RWPE2 (cell line): ENCODE measurements around the gene SPTBN5.

Experiments used
- ATAC-seq: fragments of 200-7000 bp; cut with Tn5 transposase; 3 replicates; pipeline ENCODE4 v1.9.1; 2021; ENCODE audit warnings: low read depth
- DNase-seq: peaks from one replicate; pipeline ENCODE4 v3.0.0-alpha.2; 2020; ENCODE audit warnings: low spot score
- H3K27ac ChIP-seq: fragments of 450-650 bp; 2 replicates; pipeline ENCODE4 v1.5.1; 2017; ENCODE audit warnings: mild to moderate bottlenecking; ENCODE audit not compliant: poor library complexity, severe bottlenecking
- H3K27me3 ChIP-seq: fragments of 250-450 bp; sonication (Bioruptor Pico); 2 replicates; pipeline ENCODE4 v1.5.1; 2021; ENCODE audit warnings: mild to moderate bottlenecking, moderate library complexity; ENCODE audit not compliant: insufficient read depth, poor library complexity, severe bottlenecking
- H3K36me3 ChIP-seq: fragments of 250-450 bp; sonication (Bioruptor Pico); 2 replicates; pipeline ENCODE4 v1.5.1; 2020; ENCODE audit warnings: low read depth, mild to moderate bottlenecking, moderate library complexity
- H3K4me1 ChIP-seq: fragments of 250-450 bp; sonication (Bioruptor Pico); 2 replicates; pipeline ENCODE4 v1.5.1; 2021; ENCODE audit warnings: mild to moderate bottlenecking, moderate library complexity; ENCODE audit not compliant: insufficient read depth, poor library complexity, severe bottlenecking
- H3K4me3 ChIP-seq: fragments of 250-450 bp; sonication (Bioruptor Pico); 2 replicates; pipeline ENCODE4 v1.5.1; 2021; ENCODE audit warnings: mild to moderate bottlenecking, moderate library complexity; ENCODE audit not compliant: severe bottlenecking
- H3K9me3 ChIP-seq: fragments of 250-450 bp; sonication (Bioruptor Pico); 2 replicates; pipeline ENCODE4 v1.5.1; 2021; ENCODE audit warnings: mild to moderate bottlenecking, moderate library complexity; ENCODE audit not compliant: severe bottlenecking
- TF ChIP-seq, protein P1 (sequence below): fragments of 450-650 bp; IDR thresholded peaks from one replicate; pipeline ENCODE4 v1.5.1; 2017; ENCODE audit warnings: mild to moderate bottlenecking, moderate library complexity; ENCODE audit not compliant: poor library complexity, severe bottlenecking

SPTBN5 gene

GRCh38 chr15:41825145-41825544 lies 68.7 kb downstream of the SPTBN5 start:
- Histone ChIP-seq H3K27ac (no peak overlapping the region), H3K4me3 (no peak overlapping the region), H3K27me3 (no peaks in the 10 kb centered on the region), H3K36me3 (peaks cover 41% of the 10 kb centered on the region), H3K4me1 (peaks cover 16% of the 10 kb centered on the region), H3K9me3 (no peaks in the 10 kb centered on the region)
- DNase-seq (no peak), ATAC-seq (no peak)
- TF ChIP-seq, protein P1, sequence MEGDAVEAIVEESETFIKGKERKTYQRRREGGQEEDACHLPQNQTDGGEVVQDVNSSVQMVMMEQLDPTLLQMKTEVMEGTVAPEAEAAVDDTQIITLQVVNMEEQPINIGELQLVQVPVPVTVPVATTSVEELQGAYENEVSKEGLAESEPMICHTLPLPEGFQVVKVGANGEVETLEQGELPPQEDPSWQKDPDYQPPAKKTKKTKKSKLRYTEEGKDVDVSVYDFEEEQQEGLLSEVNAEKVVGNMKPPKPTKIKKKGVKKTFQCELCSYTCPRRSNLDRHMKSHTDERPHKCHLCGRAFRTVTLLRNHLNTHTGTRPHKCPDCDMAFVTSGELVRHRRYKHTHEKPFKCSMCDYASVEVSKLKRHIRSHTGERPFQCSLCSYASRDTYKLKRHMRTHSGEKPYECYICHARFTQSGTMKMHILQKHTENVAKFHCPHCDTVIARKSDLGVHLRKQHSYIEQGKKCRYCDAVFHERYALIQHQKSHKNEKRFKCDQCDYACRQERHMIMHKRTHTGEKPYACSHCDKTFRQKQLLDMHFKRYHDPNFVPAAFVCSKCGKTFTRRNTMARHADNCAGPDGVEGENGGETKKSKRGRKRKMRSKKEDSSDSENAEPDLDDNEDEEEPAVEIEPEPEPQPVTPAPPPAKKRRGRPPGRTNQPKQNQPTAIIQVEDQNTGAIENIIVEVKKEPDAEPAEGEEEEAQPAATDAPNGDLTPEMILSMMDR = no peak

DNA sequence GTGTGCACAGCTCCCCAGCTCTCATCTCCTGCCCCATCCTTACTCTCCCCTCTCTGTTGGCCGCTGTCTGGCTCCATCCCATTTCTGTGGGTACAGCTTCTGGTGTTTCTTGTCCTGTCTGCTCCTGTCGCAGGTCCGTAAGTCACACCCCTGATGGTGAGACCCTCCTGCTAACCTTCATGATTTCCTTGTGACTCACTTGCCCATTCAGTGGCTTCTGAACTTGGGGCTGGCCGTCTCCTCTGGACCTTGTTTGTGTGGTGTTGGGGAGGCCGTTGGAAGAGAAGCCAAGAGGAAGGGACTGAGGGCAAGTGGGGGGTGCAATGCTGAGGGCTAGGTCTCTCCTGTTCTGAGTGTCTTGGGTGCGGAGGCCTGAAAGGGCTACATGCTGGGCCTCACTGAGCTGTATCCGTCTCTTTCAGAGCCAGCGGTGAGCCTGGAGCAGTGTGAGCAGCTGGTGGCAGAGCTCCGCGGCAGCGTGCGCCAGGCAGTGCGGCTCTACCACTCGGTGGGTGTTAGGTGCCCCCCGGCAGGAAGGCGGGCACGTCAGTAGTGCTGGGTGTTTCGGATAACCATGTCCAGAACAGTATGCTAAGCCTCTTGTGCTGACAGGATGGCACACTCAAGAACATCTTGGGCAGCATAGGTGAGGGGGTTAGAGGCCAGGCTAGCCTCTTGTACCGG lies 69.6 kb downstream of the SPTBN5 start:
- DNase-seq (no peak), ATAC-seq (no peak)
- no peaks in the 10 kb centered on the region for H3K27me3 ChIP-seq
- no peak overlapping the region for H3K27ac ChIP-seq
- no peak overlapping the region for H3K4me3 ChIP-seq
- H3K4me1 ChIP-seq = peaks cover 8% of the 10 kb centered on the region
- TF ChIP-seq, protein P1 = no peak
- peaks cover 50% of the 10 kb centered on the region for H3K36me3 ChIP-seq
- H3K9me3 ChIP-seq = no peaks in the 10 kb centered on the region

DNA sequence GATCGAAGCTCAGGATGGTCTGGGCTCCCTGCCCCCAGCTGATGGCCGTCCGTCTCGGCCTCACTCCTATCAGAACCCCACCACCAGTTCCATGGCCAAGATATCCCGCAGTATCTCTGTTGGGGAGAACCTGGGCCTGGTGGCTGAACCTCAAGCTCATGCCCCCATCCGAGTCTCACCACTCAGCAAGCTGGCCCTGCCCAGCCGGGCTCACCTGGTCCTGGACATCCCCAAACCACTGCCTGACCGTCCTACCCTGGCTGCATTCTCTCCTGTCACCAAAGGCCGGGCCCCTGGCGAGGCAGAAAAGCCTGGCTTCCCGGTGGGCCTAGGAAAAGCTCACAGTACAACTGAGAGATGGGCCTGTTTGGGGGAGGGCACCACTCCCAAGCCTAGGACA lies 70.4 kb downstream of the SPTBN5 start:
- H3K4me1 ChIP-seq = peaks cover 3% of the 10 kb centered on the region
- H3K27ac ChIP-seq = no peak overlapping the region
- no peak overlapping the region for H3K4me3 ChIP-seq
- H3K36me3 ChIP-seq = peaks cover 57% of the 10 kb centered on the region
- DNase-seq = no peak
- ATAC-seq = no peak
- TF ChIP-seq, protein P1 = no peak
- no peaks in the 10 kb centered on the region for H3K27me3 ChIP-seq
- H3K9me3 ChIP-seq = no peaks in the 10 kb centered on the region

DNA sequence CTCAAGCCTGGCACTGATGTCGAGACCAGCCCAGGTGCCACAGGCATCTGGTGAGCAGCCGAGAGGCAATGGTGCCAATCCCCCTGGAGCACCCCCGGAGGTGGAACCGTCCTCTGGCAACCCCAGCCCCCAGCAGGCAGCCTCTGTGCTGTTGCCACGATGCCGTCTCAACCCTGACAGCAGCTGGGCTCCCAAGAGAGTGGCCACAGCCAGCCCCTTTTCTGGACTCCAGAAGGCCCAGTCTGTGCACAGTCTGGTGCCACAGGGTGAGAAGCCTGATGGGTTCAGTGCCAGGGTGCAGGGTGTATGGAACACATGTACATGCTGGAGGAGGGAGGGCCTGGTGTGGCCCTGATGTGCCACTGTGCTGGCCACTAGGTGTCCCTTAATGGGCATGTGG lies 70.9 kb downstream of the SPTBN5 start:
- H3K27ac ChIP-seq = no peak overlapping the region
- ATAC-seq = no peak
- no peak for DNase-seq
- no peaks in the 10 kb centered on the region for H3K27me3 ChIP-seq
- H3K9me3 ChIP-seq = no peaks in the 10 kb centered on the region
- TF ChIP-seq, protein P1 = no peak
- H3K4me1 ChIP-seq = peaks cover 3% of the 10 kb centered on the region
- no peak overlapping the region for H3K4me3 ChIP-seq
- H3K36me3 ChIP-seq = peaks cover 63% of the 10 kb centered on the region

- no peak for ATAC-seq
- no peaks in the 10 kb centered on the region for H3K9me3 ChIP-seq
- H3K4me1 ChIP-seq = peaks cover 3% of the 10 kb centered on the region
- no peaks in the 10 kb centered on the region for H3K27me3 ChIP-seq
- TF ChIP-seq, protein P1 = no peak
- peaks cover 68% of the 10 kb centered on the region for H3K36me3 ChIP-seq
- no peak for DNase-seq
- no peak overlapping the region for H3K27ac ChIP-seq
- H3K4me3 ChIP-seq = no peak overlapping the region
Observed at GRCh38 chr15:41822471-41822870, 71.4 kb downstream of the SPTBN5 start.
